Right atrium auricular region (tissue), 2 donors: ENCODE results near the gene PDIA3. TPM values are rescaled to one million over a fixed set of nuclear protein-coding genes. Genes with fewer than 3 reads are reported as not detected.

Experiments
- DNase-seq: peaks from one replicate; pipeline ENCODE4 v3.0.0-alpha.2; 2019; ENCODE audit warnings: low spot score
- H3K27ac ChIP-seq, 2 donors: fragments of 200-600 bp; sonication (generic); 1 replicate in 1 of 2; 2 replicates in 1 of 2; pipeline ENCODE4 v1.5.1; 2016 to 2019
- H3K27me3 ChIP-seq, 2 donors: fragments of 200-600 bp; sonication (generic); one replicate each; pipeline versions ENCODE4 v1.5.1 to v1.6.0; 2017 to 2019
- H3K36me3 ChIP-seq: fragments of 200-600 bp; sonication (generic); one replicate; pipeline ENCODE4 v1.5.1; 2016
- H3K4me1 ChIP-seq, 2 donors: fragments of 200-600 bp; sonication (generic); one replicate each; pipeline versions ENCODE4 v1.5.1 to v1.6.0; 2017 to 2019
- H3K4me3 ChIP-seq, 2 donors: fragments of 200-600 bp; sonication (generic); 1 replicate in 1 of 2; 2 replicates in 1 of 2; pipeline ENCODE4 v1.5.1; 2017 to 2019; ENCODE audit warnings: mild to moderate bottlenecking in 1 of 2, moderate library complexity in 1 of 2
- H3K9me3 ChIP-seq, 2 donors: fragments of 200-600 bp; sonication (generic); one replicate each; pipeline ENCODE4 v1.5.1; 2019
- total RNA-seq, 2 donors: library from RNA; depleted of rRNA; stranded (reverse); fragments of >200 nt; gene quantifications; one replicate each; pipeline ENCODE4 v1.1.0, GENCODE V29; 2016
- TF ChIP-seq, protein P1 (sequence below), 2 donors: fragments of 200-600 bp; sonication (generic); IDR thresholded peaks; one replicate each; pipeline ENCODE4 v1.5.1; 2019; ENCODE audit warnings: antibody characterized with exemption in 2 of 2

PDIA3 gene
- total RNA-seq, 2 donors from 2014 or later: 77.9 to 82.4 TPM

DNA sequence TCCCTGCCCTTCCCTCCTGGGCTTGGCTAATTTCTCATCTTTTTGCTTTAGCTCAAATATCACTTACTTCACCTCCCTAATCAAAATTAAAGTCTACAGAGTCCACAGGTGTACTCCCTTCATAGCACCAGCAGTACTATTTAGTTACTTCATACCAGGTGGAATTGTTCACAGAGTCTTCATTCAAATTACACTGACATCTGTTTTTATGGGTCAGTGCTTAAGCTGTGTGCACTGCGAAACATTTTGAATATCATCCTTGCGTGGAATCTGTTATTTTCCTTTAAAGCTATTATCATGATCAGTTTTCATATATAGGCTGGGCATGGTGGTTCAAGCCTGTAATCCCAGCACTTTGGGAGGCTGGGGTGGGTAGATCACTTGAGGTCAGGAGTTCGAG is 43.2 kb downstream of the PDIA3 start:
- DNase-seq: no peak
- no peak overlapping the region for H3K4me3 ChIP-seq
- H3K36me3 ChIP-seq: peaks cover 16% of the 10 kb centered on the region
- H3K9me3 ChIP-seq: no peaks in the 10 kb centered on the region
- H3K4me1 ChIP-seq: peaks cover 0 to 19% of the 10 kb centered on the region in 2 donors
- no peak overlapping the region for H3K27ac ChIP-seq
- TF ChIP-seq, protein P1, sequence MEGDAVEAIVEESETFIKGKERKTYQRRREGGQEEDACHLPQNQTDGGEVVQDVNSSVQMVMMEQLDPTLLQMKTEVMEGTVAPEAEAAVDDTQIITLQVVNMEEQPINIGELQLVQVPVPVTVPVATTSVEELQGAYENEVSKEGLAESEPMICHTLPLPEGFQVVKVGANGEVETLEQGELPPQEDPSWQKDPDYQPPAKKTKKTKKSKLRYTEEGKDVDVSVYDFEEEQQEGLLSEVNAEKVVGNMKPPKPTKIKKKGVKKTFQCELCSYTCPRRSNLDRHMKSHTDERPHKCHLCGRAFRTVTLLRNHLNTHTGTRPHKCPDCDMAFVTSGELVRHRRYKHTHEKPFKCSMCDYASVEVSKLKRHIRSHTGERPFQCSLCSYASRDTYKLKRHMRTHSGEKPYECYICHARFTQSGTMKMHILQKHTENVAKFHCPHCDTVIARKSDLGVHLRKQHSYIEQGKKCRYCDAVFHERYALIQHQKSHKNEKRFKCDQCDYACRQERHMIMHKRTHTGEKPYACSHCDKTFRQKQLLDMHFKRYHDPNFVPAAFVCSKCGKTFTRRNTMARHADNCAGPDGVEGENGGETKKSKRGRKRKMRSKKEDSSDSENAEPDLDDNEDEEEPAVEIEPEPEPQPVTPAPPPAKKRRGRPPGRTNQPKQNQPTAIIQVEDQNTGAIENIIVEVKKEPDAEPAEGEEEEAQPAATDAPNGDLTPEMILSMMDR (IDR thresholded peaks at IDR 0.05): no peak
- H3K27me3 ChIP-seq: no peaks in the 10 kb centered on the region

DNA sequence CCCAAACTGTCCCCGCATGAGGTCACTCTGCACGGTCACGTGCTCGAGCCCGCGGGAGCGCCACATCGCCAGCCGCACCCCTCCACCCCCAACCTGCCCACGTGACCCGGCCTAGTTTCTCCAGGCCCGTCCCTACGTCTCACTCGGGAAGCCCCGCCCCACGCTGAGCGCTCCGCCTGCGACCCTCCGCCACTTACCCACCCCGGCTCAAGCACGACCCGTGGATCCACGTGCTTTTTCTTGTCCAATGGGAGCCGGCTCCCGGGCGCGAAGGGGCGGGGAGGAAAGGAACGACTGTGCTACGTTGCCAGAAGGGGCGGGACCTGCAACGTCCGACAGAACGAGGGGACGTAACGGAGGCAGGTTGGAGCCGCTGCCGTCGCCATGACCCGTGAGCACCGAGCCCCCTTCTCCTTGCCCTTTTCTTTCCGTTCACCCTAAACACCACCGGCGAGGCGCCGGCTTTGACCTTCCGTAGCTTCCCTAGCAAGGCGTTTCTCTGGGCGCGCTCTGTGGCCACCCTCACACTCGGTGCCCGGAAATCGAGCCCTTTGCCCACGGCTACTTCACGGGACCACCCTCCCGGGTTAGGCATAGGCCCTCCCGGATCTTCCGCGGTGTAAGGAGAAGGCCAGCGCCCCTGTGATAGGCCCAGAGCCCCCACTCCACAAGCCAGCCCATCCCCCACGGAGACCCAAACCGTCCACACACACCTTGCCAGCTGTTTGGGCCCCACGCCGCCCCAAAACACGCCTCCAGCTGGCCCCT is 45.9 kb downstream of the PDIA3 start, which contains the start of gene SERF2:
Gene SERF2 (plus strand): TSS at position 328 of the 768 bp plus-strand sequence. CDS start 57 bp downstream, at position 385.
- Histone ChIP-seq H3K27me3 (no peaks in the 10 kb centered on the region), H3K4me1 (peaks cover 0 to 44% of the 10 kb centered on the region in 2 donors), H3K9me3 (no peaks in the 10 kb centered on the region), H3K4me3 (peak within 1 kb of the TSS; percentile 94 to 96), H3K27ac (peak within 1 kb of the TSS; percentile 99), H3K36me3 (peaks cover 43% of the 10 kb centered on the region)
- DNase-seq: peak; percentile 100
- TF ChIP-seq, protein P1 (IDR thresholded peaks at IDR 0.05): no peak

DNA sequence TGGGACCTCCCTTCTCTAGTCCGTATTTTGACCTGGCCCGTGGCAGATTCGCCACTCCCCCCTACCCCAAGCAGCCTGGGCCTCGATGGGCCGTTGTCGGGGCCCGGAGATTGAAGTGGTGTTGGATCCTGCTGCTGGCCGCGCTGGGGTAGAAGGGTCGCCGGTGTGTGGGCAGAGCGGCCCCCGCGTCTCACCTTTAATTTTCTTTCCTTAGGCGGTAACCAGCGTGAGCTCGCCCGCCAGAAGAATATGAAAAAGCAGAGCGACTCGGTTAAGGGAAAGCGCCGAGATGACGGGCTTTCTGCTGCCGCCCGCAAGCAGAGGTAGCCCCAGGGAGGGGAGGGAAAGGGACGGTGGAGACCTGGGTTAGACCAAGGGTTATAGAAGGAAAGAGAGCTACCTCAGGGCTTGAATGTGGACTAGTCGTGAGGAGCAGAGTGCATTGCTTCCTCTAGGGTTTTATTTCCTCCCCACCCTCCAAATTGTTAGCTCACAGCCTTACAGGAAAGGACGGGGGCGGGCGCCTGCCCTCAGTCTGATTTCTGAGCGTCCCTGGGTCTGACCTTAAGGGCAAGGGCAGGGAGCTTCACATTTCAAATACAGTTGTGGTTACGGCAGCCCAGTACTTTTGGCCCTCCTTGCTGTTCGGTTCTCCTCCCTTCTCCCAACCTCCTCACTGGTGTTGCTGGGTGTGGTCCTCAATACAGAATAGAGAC is 46.7 kb downstream of the PDIA3 start:
- TF ChIP-seq, protein P1 (IDR thresholded peaks at IDR 0.05): no peak
- H3K4me1 ChIP-seq: peaks cover 0 to 51% of the 10 kb centered on the region in 2 donors
- DNase-seq: no peak
- H3K27ac ChIP-seq: peak overlapping the region; percentile 99
- no peaks in the 10 kb centered on the region for H3K27me3 ChIP-seq
- peaks cover 43% of the 10 kb centered on the region for H3K36me3 ChIP-seq
- no peaks in the 10 kb centered on the region for H3K9me3 ChIP-seq
- peak overlapping the region; percentile 94 to 96 for H3K4me3 ChIP-seq

GRCh38 chr15:43793647-43794046 is 47.4 kb downstream of the PDIA3 start:
- peak overlapping the region; percentile 99 for H3K27ac ChIP-seq
- DNase-seq: no peak
- H3K9me3 ChIP-seq: no peaks in the 10 kb centered on the region
- TF ChIP-seq, protein P1 (IDR thresholded peaks at IDR 0.05): no peak
- H3K27me3 ChIP-seq: no peaks in the 10 kb centered on the region
- peak overlapping the region; percentile 94 to 96 for H3K4me3 ChIP-seq
- H3K4me1 ChIP-seq: peaks cover 0 to 52% of the 10 kb centered on the region in 2 donors
- H3K36me3 ChIP-seq: peaks cover 43% of the 10 kb centered on the region

DNA sequence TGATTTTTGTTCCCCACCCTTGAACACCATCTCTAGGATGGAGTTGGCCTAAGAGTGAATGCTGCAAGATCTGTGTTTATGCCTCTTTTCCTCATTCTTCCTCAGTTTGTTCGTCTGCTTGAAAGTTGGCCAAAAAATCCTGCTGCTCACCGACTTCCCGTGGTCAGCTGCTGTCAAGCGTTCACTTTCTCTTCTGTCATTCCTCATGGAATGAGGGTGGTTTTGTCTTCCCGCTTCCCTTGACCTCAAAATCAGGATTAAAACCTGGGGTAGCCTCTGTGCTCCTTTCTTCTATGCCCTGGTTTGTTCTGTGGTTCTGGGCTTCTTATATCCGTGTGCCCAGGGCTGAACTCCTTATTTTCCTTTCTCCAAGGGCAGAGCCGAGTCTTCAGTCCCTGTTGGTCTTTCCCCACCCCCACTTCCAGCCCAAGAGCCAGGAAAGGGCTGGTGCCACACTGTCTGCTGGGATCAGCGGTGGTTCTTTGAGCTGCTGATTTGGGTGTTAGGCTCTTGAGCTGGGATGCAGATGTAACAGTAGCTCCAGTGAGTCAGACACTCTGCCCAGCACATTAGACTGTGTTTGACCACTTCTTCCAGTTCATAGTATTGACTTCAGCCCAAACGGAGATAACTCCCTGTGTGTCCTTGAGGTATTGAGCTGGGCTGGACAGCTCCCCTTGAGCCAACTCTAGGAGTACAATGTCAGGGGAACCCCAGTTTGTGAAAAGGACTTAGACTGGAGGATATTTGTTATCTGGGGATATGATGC is 48.2 kb downstream of the PDIA3 start:
- Histone ChIP-seq H3K27ac (peak overlapping the region; percentile 99), H3K27me3 (no peaks in the 10 kb centered on the region), H3K9me3 (no peaks in the 10 kb centered on the region), H3K36me3 (peaks cover 50% of the 10 kb centered on the region), H3K4me3 (no peak overlapping the region), H3K4me1 (peaks cover 0 to 54% of the 10 kb centered on the region in 2 donors)
- TF ChIP-seq, protein P1 (IDR thresholded peaks at IDR 0.05): no peak
- DNase-seq: no peak
